SK-N-MC (cell line): Measurements from ENCODE around the gene SDC3.

Experiments used
- EZH2 ChIP-seq: fragments of 200-600 bp; sonication (generic); IDR thresholded peaks from one replicate; pipeline ENCODE4 v1.6.1; 2017; ENCODE audit warnings: antibody characterized with exemption
- FOXP2 ChIP-seq: optimal IDR thresholded peaks from 2 replicates; pipeline ENCODE3; 2011; ENCODE audit warnings: mild to moderate bottlenecking, moderate library complexity; ENCODE audit not compliant: insufficient read depth; ENCODE audit errors: extremely low read length, control extremely low read depth
- POLR2AphosphoS5 ChIP-seq: IDR thresholded peaks from 2 replicates; pipeline ENCODE4 v1.6.1; 2012; ENCODE audit warnings: mild to moderate bottlenecking, low read depth, low read length, borderline replicate concordance

- TF ChIP-seq EZH2 (no peak), POLR2AphosphoS5 (no peak), FOXP2 (no peak)
Measured at GRCh38 chr1:30857062-30857461, 51.5 kb downstream of the SDC3 start.
